Dedifferentiated amniotic fluid mesenchymal stem cell (primary cell): ENCODE measurements around the gene RNF17.
"Not testable (repeated sequence)": the region's sequence is repeated elsewhere in the genome, so short reads cannot be mapped to it uniquely, and the experiment has no call there.

ENCODE experiments used
- DNase-seq: peaks from one replicate; pipeline ENCODE4 v3.0.0-alpha.2; 2016; ENCODE audit errors: extremely low spot score

RNF17 gene

GRCh38 chr13:24763596-24764275 lies at the start of gene RNF17:
RNF17 (plus strand) TSS chr13:24764169; CDS start chr13:24764204, 35 bp downstream.
- DNase-seq = no peak

- no peak for DNase-seq
Measured at GRCh38 chr13:24716011-24716410, 48.0 kb upstream of the RNF17 start.

GRCh38 chr13:24716446-24716845 lies 47.5 kb upstream of the RNF17 start:
- DNase-seq = no peak

GRCh38 chr13:24717217-24717616 lies 46.8 kb upstream of the RNF17 start:
- DNase-seq = no peak

GRCh38 chr13:24718192-24718965 lies 45.6 kb upstream of the RNF17 start:
- DNase-seq = no peak

- no peak for DNase-seq
Measured at GRCh38 chr13:24719139-24719538, 44.8 kb upstream of the RNF17 start.

GRCh38 chr13:24723206-24723605 lies 40.8 kb upstream of the RNF17 start:
- DNase-seq = no peak

- no peak for DNase-seq
Measured at GRCh38 chr13:24724714-24725113, 39.3 kb upstream of the RNF17 start.

- no peak for DNase-seq
Measured at GRCh38 chr13:24725379-24725778, 38.6 kb upstream of the RNF17 start.

GRCh38 chr13:24727731-24728601 lies 36.0 kb upstream of the RNF17 start:
- DNase-seq = peak; percentile 87

- not testable (repeated sequence) for DNase-seq
Measured at GRCh38 chr13:24730873-24731567, 32.9 kb upstream of the RNF17 start.

- no peak for DNase-seq
Measured at GRCh38 chr13:24734950-24735349, 29.0 kb upstream of the RNF17 start.

GRCh38 chr13:24737042-24737441 lies 26.9 kb upstream of the RNF17 start:
- DNase-seq = no peak

- no peak for DNase-seq
Measured at GRCh38 chr13:24738366-24738847, 25.6 kb upstream of the RNF17 start.

GRCh38 chr13:24740014-24740890 lies 23.7 kb upstream of the RNF17 start:
- no peak for DNase-seq

- no peak for DNase-seq
Measured at GRCh38 chr13:24741016-24741662, 22.8 kb upstream of the RNF17 start.

GRCh38 chr13:24741791-24742190 lies 22.2 kb upstream of the RNF17 start:
- DNase-seq = no peak

- DNase-seq = no peak
Measured at GRCh38 chr13:24742294-24742693, 21.7 kb upstream of the RNF17 start.

- DNase-seq = no peak
Measured at GRCh38 chr13:24742977-24743376, 21.0 kb upstream of the RNF17 start.

GRCh38 chr13:24744247-24744646 lies 19.7 kb upstream of the RNF17 start:
- no peak for DNase-seq
